22Rv1 (cell line): Measurements from ENCODE around the gene SH3BP5.

Experiments
- H3K27ac ChIP-seq: fragments of 450-650 bp; 2 replicates; pipeline ENCODE4 v1.5.1; 2017
- CTCF ChIP-seq: fragments of 450-650 bp; IDR thresholded peaks from 2 replicates; pipeline ENCODE4 v1.5.1; 2017; ENCODE audit warnings: mild to moderate bottlenecking
- ZFX ChIP-seq: fragments of 450-650 bp; IDR thresholded peaks from 2 replicates; pipeline ENCODE4 v1.6.1; 2017; ENCODE audit warnings: antibody characterized with exemption, borderline replicate concordance

Gene SH3BP5

DNA sequence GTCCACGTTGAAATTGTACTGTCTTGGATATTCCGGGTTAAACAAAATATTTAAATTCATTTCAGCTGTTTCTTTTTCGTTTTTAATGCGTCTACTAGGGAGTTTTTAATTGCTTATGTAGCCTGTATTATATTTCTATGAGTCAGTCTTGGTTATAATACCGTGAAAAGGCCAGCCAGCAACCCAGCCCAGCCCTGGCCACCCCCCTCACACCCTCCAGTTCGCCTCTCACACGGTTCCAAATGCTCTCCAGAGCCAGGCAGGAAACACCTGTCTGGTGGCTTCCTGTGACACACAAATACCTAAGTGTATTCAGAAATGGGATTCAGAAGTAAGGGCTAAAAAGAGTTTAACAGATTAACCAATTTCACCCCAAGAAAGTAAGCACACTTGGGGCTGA, 4.4 kb downstream of the SH3BP5 start:
- no peak for TF ChIP-seq ZFX
- no peak for TF ChIP-seq CTCF
- H3K27ac ChIP-seq = no peak overlapping the region

- no peak overlapping the region for H3K27ac ChIP-seq
- TF ChIP-seq ZFX (no peak), CTCF (no peak)
These were observed 5.7 kb downstream of the SH3BP5 start for GRCh38 chr3:15326673-15327072.

DNA sequence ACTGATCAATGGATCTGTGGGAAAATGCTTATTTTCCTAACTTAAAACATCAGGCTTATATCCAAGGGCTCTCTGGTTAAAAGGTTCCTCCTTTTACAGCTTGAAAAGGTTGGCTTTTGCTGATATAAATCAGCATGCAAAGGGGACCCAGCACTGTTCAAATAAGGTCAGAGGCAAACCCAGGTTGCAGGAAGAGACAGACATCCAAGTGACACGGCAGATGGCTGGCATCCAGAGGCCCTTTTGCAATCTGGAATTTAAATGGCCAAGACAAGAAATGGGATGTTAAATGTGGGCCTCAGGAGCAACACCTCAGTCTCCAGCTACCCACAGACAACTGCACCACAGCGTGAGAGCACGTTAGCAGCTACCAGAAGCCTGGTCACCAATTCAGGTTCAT, 6.3 kb downstream of the SH3BP5 start:
- TF ChIP-seq CTCF (no peak), ZFX (no peak)
- H3K27ac ChIP-seq = no peak overlapping the region

DNA sequence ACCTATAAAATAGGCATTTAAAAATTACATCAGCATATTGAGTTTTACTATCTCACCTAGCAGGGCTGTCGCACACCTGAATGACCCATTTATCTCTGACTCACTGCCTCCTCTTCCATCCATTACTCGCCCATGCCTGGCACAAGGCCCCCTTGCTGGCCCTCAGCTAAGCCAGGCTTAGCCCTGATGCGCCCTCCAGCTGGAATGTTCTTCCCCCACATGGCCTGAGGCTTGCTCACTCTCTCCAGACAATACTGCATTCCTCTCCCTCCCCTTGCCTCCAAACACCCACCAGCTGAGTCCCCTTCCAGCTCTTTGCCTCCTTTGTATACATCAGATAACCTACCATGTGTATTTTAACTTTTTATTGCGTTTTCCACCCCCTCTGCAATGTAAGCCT, 7.2 kb downstream of the SH3BP5 start:
- TF ChIP-seq CTCF = no peak
- TF ChIP-seq ZFX = no peak
- no peak overlapping the region for H3K27ac ChIP-seq

GRCh38 chr3:15324379-15324808, 8.0 kb downstream of the SH3BP5 start:
- TF ChIP-seq ZFX = no peak
- no peak for TF ChIP-seq CTCF
- no peak overlapping the region for H3K27ac ChIP-seq

GRCh38 chr3:15323063-15323462, 9.3 kb downstream of the SH3BP5 start:
- TF ChIP-seq ZFX (no peak), CTCF (no peak)
- H3K27ac ChIP-seq = no peak overlapping the region

- H3K27ac ChIP-seq = no peak overlapping the region
- TF ChIP-seq ZFX (no peak), CTCF (no peak)
These were observed 11.0 kb downstream of the SH3BP5 start for GRCh38 chr3:15321349-15321748.
